Stimulated activated naive CD4-positive, alpha-beta T cell (primary cell): ENCODE results near the gene GUK1.

Experiments used
- DNase-seq, 6 experiments: peaks; one replicate each; lab custom pipeline; 2025; lab: John Stamatoyannopoulos, UW

Gene GUK1, protein sequence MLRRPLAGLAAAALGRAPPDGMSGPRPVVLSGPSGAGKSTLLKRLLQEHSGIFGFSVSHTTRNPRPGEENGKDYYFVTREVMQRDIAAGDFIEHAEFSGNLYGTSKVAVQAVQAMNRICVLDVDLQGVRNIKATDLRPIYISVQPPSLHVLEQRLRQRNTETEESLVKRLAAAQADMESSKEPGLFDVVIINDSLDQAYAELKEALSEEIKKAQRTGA

GRCh38 chr1:228139931-228140723 is at the start of gene GUK1:
TSS of gene GUK1 (plus strand) at chr1:228140279. CDS start at chr1:228140303, 24 bp downstream.
- peak; percentile 99 to 100 (median 100) for DNase-seq

DNA sequence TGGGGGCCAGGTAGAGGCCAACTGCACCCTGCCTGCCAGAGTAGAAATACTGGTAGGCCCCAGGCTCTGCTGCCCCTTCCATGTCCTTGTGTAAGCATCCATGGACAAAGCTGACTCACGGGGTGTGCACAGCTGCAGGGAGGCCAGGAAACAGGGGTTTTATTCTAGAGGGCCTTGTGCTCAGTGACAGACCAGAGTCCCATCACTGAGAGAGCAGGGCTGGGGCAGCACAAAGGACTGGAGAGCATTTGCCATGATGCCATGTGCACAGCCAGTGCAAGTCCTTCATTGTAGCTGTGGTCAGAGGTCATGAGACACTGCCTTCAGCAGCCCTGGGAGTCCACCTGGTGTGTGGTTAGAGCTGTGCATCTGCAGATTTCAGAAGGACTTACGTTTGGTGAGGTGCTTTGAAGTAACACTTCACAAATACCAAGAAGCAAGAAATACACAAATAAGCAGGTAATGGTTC is 49.4 kb upstream of the GUK1 start:
- no peak for DNase-seq

- no peak for DNase-seq
Measured at GRCh38 chr1:228091084-228091483, 49.0 kb upstream of the GUK1 start.

DNA sequence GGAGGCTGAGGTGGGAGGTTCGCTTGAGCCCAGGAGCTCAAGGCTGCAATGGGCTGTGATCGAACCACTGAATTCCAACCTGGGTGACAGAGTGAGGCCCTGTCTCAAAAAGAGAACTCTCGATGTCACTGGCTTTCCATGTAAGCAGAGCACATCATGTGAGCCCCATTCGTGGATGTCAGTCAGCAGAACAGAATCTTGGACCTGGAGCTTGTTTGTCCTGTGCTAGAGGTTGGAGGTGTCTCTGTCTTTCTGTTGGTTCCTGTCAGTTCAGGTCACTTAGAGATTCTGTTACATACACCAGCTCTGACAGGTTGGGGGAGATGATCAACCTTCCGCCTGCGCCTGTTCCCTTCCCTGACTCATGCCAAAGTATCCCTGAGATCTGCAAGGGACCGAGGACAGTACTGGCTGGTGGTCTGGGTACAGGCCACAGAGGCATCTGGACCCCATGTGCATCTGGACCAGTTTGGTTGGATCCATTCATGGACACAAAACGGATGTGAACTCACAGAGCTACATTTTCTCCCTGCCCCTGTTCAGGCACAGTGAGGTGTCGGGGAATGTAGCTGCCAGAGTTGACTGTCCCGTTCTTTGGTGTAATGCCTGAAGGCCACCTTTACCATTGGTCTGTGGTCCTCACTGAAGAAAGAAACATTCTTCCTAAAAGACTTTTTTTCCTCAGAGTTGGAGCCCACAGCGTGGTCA is 47.6 kb upstream of the GUK1 start:
- DNase-seq: no peak

- no peak for DNase-seq
Measured at GRCh38 chr1:228093050-228093906, 46.8 kb upstream of the GUK1 start.

GRCh38 chr1:228094432-228095016 is 45.6 kb upstream of the GUK1 start:
- DNase-seq: no peak

DNA sequence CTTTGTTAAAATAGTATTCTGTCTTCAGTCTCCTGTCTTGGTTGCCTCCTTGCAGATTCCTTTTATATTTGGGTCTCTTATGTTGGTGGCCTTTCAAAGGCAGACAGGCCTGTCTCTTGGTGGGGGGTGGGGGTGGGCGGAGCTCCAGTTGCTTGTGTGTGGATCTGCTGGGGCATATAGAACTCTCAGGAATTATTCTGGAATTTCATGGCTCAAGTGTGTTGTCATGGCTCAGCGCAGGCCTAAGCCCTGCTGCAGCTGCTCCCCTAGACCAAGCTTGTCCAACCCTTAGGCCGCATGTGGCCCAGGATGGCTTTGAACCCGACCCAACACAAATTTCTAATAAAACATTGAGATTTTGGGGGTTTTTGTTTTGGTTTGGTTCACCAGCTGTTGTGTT is 44.9 kb upstream of the GUK1 start:
- DNase-seq: no peak

- no peak for DNase-seq
Measured at GRCh38 chr1:228095938-228096337, 44.1 kb upstream of the GUK1 start.

DNA sequence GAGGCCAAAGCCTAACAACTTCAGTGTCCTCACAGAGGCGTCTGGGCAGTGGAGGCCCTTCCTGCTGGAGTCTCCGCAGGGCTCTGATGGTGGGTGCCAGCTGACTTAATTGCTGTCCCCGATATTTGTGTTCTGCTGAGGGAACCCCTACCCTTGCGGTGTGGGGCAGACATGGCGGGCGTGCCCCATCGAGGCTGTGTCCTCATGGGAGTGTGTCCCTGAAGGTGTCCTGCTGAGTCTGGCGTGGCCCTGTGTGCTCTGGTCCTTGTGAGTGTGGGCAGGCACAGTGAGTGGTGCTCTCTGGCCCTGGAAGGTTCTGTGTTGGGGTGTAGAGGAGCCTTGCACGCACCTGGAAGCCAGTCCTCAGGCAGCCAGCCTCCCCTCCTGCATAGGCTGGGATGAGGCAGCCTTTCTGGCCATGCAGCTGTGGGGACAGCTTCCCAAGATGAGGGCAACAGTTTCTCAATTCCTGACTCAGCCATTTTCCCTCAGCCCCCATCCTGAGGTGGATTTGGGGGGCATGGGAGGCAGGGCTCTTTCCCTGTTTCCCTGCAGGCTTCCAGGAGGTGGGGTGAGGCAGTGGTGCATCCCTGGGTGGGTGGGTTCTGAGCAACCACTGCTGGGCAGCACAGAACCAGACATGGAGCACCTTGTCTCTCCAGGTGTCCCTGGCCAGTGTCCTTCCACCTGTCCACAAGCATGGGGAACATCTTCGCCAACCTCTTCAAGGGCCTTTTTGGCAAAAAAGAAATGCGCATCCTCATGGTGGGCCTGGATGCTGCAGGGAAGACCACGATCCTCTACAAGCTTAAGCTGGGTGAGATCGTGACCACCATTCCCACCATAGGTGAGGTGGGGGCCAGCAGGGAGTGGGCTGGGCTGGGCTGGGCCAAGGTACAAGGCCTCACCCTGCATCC is 43.4 kb upstream of the GUK1 start:
- DNase-seq: no peak

DNA sequence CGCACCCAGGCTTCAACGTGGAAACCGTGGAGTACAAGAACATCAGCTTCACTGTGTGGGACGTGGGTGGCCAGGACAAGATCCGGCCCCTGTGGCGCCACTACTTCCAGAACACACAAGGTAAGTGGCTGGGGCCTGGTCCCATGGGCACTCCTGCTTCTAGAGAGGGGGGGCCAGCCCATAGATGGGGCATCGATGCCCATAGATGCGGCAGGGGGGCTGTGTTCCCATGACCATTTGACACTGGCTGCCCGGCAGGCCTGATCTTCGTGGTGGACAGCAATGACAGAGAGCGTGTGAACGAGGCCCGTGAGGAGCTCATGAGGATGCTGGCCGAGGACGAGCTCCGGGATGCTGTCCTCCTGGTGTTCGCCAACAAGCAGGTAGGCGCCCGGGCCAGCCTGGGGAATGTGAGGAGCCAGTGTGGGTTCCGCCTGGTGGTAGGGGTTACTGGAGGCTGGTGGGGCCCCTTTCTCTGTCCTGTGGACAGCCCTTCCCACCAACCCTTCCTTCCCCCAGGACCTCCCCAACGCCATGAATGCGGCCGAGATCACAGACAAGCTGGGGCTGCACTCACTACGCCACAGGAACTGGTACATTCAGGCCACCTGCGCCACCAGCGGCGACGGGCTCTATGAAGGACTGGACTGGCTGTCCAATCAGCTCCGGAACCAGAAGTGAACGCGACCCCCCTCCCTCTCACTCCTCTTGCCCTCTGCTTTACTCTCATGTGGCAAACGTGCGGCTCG is 42.6 kb upstream of the GUK1 start:
- no peak for DNase-seq

- DNase-seq: no peak
Measured at GRCh38 chr1:228098323-228098931, 41.7 kb upstream of the GUK1 start.

DNA sequence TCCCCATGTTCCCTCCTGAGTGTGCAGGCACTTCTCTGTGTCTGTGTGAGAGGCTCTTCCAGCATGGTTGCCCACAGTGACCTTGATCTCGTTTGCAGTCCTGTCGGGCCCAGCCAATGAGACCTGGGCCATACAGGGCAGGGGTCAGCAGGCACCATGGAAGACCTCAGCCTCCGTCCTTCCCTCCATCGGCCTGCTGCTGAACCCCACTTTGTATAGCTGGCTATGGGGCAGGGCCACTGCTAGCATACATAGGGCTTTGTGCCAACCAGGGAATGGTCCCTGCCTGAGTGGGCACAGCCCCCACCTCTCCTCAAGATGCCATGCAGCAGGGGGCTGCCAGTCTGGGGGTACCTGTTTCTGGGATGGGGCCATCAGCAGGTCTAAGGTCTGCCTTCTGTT is 40.7 kb upstream of the GUK1 start:
- DNase-seq: no peak

DNA sequence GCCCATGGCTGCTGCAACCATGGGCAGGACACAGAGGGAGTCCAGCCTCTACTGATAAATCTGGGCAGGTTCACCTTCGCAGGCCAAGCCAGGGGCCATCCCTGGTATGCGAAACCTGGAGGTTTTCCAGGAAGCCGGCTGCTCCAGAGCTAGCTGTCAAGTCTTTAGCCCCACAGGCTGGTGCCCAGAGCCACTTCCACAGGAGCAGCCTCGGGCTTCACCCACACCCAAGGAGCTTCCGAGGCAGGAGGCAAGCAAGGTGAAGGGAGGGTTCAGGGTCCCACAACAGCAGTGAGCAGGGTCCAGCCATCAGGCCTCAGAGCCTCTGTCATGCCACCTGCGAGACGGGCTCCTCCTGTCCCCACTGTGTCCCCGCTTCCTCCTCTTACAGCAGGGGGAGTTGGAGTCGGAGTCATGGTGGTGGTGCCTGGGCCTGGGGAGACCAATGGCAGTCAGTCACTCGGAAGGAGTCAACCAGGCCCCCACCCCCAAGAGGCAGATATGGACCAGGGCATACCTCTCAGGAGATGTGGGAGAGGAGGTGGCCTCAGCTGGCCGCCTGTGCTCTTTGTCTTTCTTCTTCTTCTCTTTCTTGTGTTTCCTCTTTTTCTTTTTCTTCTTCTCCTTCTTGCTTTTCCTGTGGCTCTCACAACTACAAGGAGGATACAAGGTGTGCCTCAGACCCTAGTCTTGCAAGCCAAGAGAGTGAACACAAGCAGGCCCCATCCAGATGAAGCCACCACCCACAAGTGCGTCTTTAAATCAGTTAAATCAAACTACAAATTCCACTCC is 39.1 kb upstream of the GUK1 start:
- no peak for DNase-seq

DNA sequence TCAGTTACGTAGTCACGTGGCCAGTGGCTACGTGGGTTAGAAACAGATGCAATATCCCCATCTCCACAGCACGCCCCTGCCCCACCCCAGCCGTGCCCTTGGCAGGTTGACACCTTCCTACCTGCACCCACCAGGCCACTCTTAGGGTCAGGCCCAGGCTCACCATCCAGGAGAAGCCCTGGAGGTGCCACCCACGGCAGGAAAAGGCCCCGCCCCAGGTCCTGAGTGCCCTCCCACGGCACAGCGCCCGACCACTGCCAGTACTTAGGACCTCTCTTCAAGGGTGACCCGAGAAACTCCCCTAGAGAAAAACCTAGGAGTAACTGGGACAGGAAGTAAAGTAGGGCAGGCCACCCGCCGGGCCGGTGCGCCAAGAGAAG is 38.5 kb upstream of the GUK1 start:
- no peak for DNase-seq

- DNase-seq: peak in 5 of 6 experiments; percentile 48 to 64 (median 62)
Measured at GRCh38 chr1:228101994-228102790, 37.9 kb upstream of the GUK1 start.

GRCh38 chr1:228102791-228103620 is 37.1 kb upstream of the GUK1 start, which contains the start of gene C1orf35:
TSS of gene C1orf35 (minus strand) at chr1:228103325. CDS start at chr1:228103227, 98 bp downstream.
- peak; percentile 89 to 94 (median 92) for DNase-seq
